ENCODE measurements around the gene PSAPL1. TPM values are rescaled to one million over a fixed set of nuclear protein-coding genes. Genes with fewer than 3 reads are reported as not detected.

The PSAPL1 gene
- total RNA-seq, 1 experiment from 2014 or later: 0.05 TPM

DNA sequence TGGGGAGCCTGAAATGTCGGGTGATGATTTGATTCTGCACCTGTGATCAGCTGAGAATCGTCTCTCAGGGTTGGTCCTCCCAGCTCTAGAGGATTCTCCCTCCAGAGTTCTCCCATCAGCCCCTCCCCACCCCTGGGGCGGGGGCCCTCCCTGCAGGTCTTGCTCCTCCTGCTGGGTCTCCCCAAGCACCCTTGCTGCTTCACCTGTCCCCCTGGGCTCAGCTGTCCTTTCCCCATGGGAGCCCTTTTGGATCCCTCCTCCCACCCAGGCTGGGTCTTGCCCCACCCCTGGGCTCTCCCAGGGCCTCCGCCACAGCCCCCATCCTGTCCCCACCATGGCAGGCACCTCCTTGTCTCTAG, 22.2 kb downstream of the PSAPL1 start:
- no peaks in the 10 kb centered on the region for H3K27me3 ChIP-seq (ENCODE audit: insufficient read depth, low read length)
- no peaks in the 10 kb centered on the region for H3K36me3 ChIP-seq (ENCODE audit: control insufficient read depth in 1 of 2, insufficient read depth in 2 of 2, low read length in 2 of 2)
- intact Hi-C loops (cut with micrococcal nuclease): no loop called here
- POLR2A ChIA-PET: no interaction called here
- RAD21 ChIA-PET (ENCODE audit: low non-redundant PET in 1 of 2, low total read pairs in 2 of 2, uncharacterized antibody in 2 of 2, unreplicated experiment in 2 of 2): no interaction called here
- no peaks in the 10 kb centered on the region for H3K4me1 ChIP-seq (ENCODE audit: control insufficient read depth in 1 of 2, insufficient read depth in 2 of 2, low read length in 2 of 2)
- H3K9me2 ChIP-seq (ENCODE audit: insufficient read depth): no peaks in the 10 kb centered on the region
- H3K4me2 ChIP-seq (ENCODE audit: low read length): no peak overlapping the region
- H3K9me3 ChIP-seq (ENCODE audit: control insufficient read depth in 1 of 2, insufficient read depth in 1 of 2, low read depth in 1 of 2, low read length in 2 of 2): peaks cover 0 to 4% of the 10 kb centered on the region in 2 experiments; a peak in 1 of 4 replicates
- DNase-seq (ENCODE audit: low read depth, low spot score) (no peak), ATAC-seq (no peak)
- CTCF ChIA-PET: no interaction called here
- no peaks in the 10 kb centered on the region for H3K79me2 ChIP-seq (ENCODE audit: insufficient read depth, low read length)
- no peak overlapping the region for H3K9ac ChIP-seq (ENCODE audit: low read length)
- H4K20me1 ChIP-seq (ENCODE audit: insufficient read depth): no peaks in the 10 kb centered on the region
- no peak overlapping the region for H3K27ac ChIP-seq (ENCODE audit: low read depth, low read length)
- BruUV-seq (replicated peaks): no TSS peak
- H3K4me3 ChIP-seq (replicated peaks in 1 of 2; ENCODE audit: low read depth in 1 of 2, low read length in 2 of 2): no peak overlapping the region
- TF ChIP-seq YY1 (IDR thresholded peaks at IDR 0.05; ENCODE audit: extremely low read depth, insufficient replicate concordance, low read depth, low read length) (no peak), FOSL1 (IDR thresholded peaks at IDR 0.05; ENCODE audit: low read depth) (no peak), TCF7L2 (IDR thresholded peaks at IDR 0.05; ENCODE audit: borderline replicate concordance, extremely low read depth, insufficient read depth, insufficient read length) (no peak)
- TF ChIP-seq, protein P1, sequence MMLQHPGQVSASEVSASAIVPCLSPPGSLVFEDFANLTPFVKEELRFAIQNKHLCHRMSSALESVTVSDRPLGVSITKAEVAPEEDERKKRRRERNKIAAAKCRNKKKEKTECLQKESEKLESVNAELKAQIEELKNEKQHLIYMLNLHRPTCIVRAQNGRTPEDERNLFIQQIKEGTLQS (IDR thresholded peaks at IDR 0.05): no peak
- H2AFZ ChIP-seq (ENCODE audit: low read depth, low read length, poor library complexity, severe bottlenecking): no peak overlapping the region

DNA sequence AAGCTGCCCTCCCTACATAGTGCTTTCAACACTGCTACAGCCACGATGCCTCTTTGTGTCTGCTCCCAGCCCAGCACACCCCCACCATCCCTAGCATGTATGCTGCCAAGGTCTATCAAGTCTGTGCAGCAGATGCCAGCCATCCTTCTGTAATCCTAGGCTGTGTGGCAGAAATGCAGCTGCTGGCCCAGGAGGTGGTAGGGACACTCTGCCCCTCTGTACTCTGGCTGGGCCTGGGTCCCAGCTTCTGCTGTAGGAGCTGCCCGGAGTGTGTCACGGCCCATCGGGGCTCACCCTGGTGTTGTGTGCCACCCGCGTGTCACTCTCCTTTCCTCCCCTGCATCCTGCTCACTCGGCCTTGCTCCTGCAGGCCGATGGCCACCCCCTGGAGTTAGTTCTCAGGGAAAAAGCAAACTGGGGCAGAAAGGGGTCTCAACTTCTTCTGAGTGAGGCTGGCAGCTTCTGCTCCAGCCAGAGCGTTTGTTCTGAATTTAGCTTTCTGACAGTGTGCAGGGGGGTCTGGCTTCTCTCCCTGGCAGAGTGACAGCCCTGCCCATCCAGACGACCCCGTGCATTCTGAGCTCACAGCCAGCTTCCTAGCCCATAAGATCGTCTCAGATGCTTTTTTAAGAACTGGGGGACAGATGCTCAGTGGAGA, 22.7 kb downstream of the PSAPL1 start:
- intact Hi-C loops (cut with micrococcal nuclease): no loop called here
- H3K36me3 ChIP-seq (ENCODE audit: control insufficient read depth in 1 of 2, insufficient read depth in 2 of 2, low read length in 2 of 2): no peaks in the 10 kb centered on the region
- no peak overlapping the region for H3K27ac ChIP-seq (ENCODE audit: low read depth, low read length)
- ATAC-seq: no peak
- H2AFZ ChIP-seq (ENCODE audit: low read depth, low read length, poor library complexity, severe bottlenecking): no peak overlapping the region
- RAD21 ChIA-PET (ENCODE audit: low non-redundant PET in 1 of 2, low total read pairs in 2 of 2, uncharacterized antibody in 2 of 2, unreplicated experiment in 2 of 2): no interaction called here
- DNase-seq (ENCODE audit: low read depth, low spot score): no peak
- H3K79me2 ChIP-seq (ENCODE audit: insufficient read depth, low read length): no peaks in the 10 kb centered on the region
- no peaks in the 10 kb centered on the region for H3K9me2 ChIP-seq (ENCODE audit: insufficient read depth)
- peaks cover 0 to 4% of the 10 kb centered on the region in 2 experiments; a peak in 1 of 4 replicates for H3K9me3 ChIP-seq (ENCODE audit: control insufficient read depth in 1 of 2, insufficient read depth in 1 of 2, low read depth in 1 of 2, low read length in 2 of 2)
- CTCF ChIA-PET: no interaction called here
- no peak overlapping the region for H3K4me2 ChIP-seq (ENCODE audit: low read length)
- no peaks in the 10 kb centered on the region for H3K4me1 ChIP-seq (ENCODE audit: control insufficient read depth in 1 of 2, insufficient read depth in 2 of 2, low read length in 2 of 2)
- no peak overlapping the region for H3K9ac ChIP-seq (ENCODE audit: low read length)
- H3K27me3 ChIP-seq (ENCODE audit: insufficient read depth, low read length): no peaks in the 10 kb centered on the region
- BruUV-seq (replicated peaks): no TSS peak
- no peak for TF ChIP-seq RAD21 (IDR thresholded peaks at IDR 0.05; ENCODE audit: low read depth)
- TF ChIP-seq, protein P2, sequence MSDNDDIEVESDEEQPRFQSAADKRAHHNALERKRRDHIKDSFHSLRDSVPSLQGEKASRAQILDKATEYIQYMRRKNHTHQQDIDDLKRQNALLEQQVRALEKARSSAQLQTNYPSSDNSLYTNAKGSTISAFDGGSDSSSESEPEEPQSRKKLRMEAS (IDR thresholded peaks at IDR 0.05): no peak
- POLR2A ChIA-PET: no interaction called here
- no peaks in the 10 kb centered on the region for H4K20me1 ChIP-seq (ENCODE audit: insufficient read depth)
- H3K4me3 ChIP-seq (replicated peaks in 1 of 2; ENCODE audit: low read depth in 1 of 2, low read length in 2 of 2): no peak overlapping the region
